HG03135 (cell line): Measurements from ENCODE around the gene KIRREL2.

Experiments used
- ATAC-seq: cut with Tn5 transposase; IDR thresholded peaks from one replicate; pipeline ENCODE4 v1.9.1; 2021; ENCODE audit warnings: mild to moderate bottlenecking, moderate library complexity; ENCODE audit not compliant: unreplicated experiment

Gene KIRREL2

GRCh38 chr19:35844482-35845214 lies 12.1 kb upstream of the KIRREL2 start:
- no peak for ATAC-seq

DNA sequence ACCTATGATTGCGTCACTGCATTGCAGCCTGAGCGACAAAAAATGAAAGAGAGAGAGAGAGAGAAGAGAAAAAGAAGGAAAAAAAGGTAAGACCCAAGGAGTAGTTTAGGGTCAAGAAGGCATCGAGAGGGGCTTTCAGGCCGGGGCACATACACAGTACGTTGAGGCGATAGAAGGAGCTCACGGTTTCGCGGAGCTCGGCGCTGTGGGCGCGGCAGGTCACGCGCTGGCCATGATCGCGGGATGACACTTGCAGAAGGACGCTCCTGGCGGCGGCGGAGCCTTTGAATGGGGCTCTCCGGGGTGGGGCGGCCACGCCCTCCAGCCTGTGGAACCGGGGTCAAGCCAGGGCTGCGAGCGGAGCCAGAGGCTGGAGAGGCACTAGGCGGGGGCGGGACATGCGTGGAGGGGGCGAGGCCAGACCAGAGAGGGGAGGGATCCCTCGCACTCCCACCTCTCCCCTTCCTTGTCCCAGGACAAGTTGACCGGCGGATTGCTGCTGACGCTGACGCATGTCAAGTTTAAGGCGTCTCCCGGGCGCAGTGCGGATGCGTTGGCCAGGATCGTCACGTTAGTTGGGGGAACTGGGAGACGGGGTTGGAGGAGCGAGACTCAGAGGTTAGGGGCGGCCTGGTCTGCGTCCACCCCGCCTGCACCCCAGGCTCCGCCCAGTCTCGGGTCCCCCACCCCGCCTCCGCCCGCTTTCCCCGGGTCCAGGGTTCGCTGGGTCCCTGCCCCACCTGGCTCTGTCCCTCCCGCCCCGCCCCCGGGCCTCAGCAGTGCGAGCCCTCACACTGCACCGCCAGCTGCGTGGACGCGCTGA lies 11.3 kb upstream of the KIRREL2 start:
- no peak for ATAC-seq

DNA sequence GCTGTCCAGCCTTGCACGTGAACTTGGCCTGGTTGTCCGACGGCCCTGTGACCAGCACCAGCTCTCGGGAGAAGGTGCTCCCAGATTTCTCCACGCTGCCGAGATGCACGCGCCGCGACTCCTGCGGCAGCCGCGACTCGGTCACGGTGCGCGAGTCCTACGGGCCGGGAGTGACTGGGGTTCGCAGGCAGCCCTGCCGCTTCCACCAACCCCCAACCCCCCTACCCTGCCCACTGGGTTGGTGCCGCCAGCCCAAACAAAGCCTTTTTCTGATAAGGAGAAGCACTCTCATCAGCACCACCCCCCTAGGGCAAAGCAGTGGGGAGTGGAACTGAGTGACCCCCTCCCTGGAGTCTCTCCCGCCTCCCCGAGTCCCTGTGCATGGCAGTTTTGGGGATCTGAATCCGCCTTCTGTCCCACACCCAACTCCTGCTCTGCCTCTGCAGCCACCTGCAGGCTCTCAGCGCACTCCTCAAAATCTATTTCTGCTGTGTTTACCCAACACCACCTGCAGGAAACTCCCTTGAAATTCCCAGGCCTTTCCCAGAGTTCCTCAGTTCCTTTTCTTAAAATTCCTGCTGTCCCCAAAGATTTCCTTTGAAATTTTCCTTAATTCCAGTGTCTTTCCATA lies 10.6 kb upstream of the KIRREL2 start:
- no peak for ATAC-seq

- ATAC-seq, result no peak
Observed at GRCh38 chr19:35847911-35848310, 8.8 kb upstream of the KIRREL2 start.

GRCh38 chr19:35848486-35848885 lies 8.2 kb upstream of the KIRREL2 start:
- no peak for ATAC-seq

- no peak for ATAC-seq
Observed at GRCh38 chr19:35848919-35849505, 7.7 kb upstream of the KIRREL2 start.

- ATAC-seq, result no peak
Observed at GRCh38 chr19:35851213-35852028, 5.3 kb upstream of the KIRREL2 start.

- no peak for ATAC-seq
Observed at GRCh38 chr19:35852029-35852780, 4.5 kb upstream of the KIRREL2 start, which contains the start of gene NPHS1. NPHS1 (minus strand) TSS chr19:35852504; CDS start chr19:35851837, 667 bp downstream.

- ATAC-seq, result no peak
Observed at GRCh38 chr19:35853038-35853756, 3.5 kb upstream of the KIRREL2 start.

- no peak for ATAC-seq
Observed at GRCh38 chr19:35858311-35858710, 1.6 kb downstream of the KIRREL2 start.

- ATAC-seq, result no peak
Observed at GRCh38 chr19:35859414-35859813, 2.7 kb downstream of the KIRREL2 start.

DNA sequence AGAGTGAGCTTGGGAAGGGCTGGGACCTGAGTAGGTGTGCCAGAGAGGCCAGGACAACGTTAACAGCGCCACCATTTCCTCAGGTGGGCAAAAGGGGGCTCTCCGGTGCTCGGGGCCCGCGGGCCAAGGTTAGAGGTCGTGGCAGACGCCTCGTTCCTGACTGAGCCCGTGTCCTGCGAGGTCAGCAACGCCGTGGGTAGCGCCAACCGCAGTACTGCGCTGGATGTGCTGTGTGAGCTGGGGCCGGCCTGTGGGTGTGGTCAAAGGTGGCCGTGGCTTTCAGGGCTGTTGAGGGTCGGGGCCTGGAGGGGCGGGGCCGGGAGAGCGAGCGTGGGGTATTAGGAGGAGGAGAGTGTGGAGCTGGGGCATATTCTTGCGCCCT lies 3.7 kb downstream of the KIRREL2 start:
- ATAC-seq, result no peak

- ATAC-seq, result no peak
Observed at GRCh38 chr19:35860818-35861639, 4.3 kb downstream of the KIRREL2 start.

DNA sequence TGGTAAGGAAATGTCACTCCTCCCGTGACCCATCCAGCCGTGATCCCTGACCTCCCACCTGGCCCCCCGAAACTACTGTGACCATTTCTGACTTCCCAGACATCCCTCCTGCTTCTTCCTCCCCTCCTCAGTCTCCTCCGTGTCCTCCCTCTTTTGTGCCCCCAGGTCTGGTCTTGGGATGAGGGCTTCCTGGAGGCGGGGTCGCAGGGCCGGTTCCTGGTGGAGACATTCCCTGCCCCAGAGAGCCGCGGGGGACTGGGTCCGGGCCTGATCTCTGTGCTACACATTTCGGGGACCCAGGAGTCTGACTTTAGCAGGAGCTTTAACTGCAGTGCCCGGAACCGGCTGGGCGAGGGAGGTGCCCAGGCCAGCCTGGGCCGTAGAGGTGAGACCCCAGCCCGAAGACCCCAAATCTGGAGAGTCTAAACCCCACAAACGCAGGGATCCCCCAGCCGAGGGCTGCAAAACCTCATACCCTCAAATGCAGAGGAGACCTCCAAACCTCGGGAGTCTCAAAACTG lies 5.0 kb downstream of the KIRREL2 start:
- no peak for ATAC-seq

DNA sequence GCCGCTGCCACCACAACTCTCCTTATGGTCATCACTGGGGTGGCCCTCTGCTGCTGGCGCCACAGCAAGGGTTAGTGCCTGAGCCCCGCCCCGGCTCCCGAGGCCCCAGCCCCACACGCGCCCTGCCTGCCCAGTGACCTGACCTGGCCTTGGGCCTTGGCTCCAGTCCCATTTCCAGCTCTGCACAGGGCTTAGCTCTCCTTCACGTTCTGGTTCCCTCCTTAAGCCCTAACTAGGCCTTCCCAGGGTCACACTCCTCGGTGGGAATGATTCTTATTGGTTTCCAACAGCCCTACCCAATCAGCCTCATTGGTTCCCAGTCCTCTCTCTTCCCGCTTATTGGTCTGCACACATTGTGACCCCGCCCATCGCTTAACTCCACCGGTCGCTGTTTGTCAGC lies 5.8 kb downstream of the KIRREL2 start:
- ATAC-seq, result no peak

- no peak for ATAC-seq
Observed at GRCh38 chr19:35863018-35863417, 6.3 kb downstream of the KIRREL2 start.

DNA sequence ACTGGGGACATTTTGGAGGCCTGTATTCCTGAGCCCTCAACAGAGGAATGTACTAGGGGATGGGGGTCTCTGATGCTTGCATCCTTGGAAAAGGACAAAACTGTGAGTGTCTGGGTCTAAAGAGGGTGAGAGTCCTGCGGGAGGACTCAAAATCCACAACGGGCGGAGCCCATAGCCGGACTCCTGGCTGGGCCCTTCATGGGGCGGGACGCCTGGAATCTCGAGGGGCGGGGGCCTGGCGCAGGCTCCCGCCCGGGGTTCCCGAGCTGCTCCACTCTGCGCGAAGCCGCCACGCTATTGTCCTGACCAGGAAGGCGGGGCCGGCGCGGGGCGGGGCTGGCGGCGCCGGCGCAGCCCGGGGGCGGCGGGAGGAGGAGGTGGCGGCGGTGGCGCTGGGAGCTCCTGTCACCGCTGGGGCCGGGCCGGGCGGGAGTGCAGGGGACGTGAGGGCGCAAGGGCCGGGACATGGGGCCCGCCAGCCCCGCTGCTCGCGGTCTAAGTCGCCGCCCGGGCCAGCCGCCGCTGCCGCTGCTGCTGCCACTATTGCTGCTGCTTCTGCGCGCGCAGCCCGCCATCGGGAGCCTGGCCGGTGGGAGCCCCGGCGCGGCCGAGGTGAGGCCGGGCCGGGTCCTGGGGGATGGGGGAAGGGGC lies 11.6 kb downstream of the KIRREL2 start, which contains the start of gene APLP1:
TSS of gene APLP1 (plus strand) at position 403 of the 651 bp plus-strand sequence. CDS start at position 466, 63 bp downstream.
- ATAC-seq, result no peak
